ENCODE results near the gene WWTR1.

The WWTR1 gene

GRCh38 chr3:149523512-149524299 lies 134.1 kb downstream of the WWTR1 start:
- DNase-seq: no peak

- DNase-seq: no peak
Observed at GRCh38 chr3:149519912-149520311, 137.9 kb downstream of the WWTR1 start.

GRCh38 chr3:149516920-149517319 lies 140.9 kb downstream of the WWTR1 start:
- DNase-seq: no peak

- DNase-seq: no peak
Observed at GRCh38 chr3:149515249-149515648, 142.6 kb downstream of the WWTR1 start.

GRCh38 chr3:149514471-149514870 lies 143.4 kb downstream of the WWTR1 start:
- DNase-seq: no peak

- DNase-seq: peak; percentile 44
Observed at GRCh38 chr3:149512073-149512782, 145.6 kb downstream of the WWTR1 start.

GRCh38 chr3:149511040-149511626 lies 146.7 kb downstream of the WWTR1 start:
- DNase-seq: no peak

GRCh38 chr3:149510480-149510879 lies 147.3 kb downstream of the WWTR1 start:
- DNase-seq: no peak

GRCh38 chr3:149509526-149509925 lies 148.3 kb downstream of the WWTR1 start:
- DNase-seq: no peak

GRCh38 chr3:149507491-149508324 lies 150.1 kb downstream of the WWTR1 start:
- DNase-seq: no peak

- no peak for DNase-seq
Observed at GRCh38 chr3:149506965-149507364, 150.9 kb downstream of the WWTR1 start.

GRCh38 chr3:149506540-149506939 lies 151.3 kb downstream of the WWTR1 start:
- DNase-seq: no peak

GRCh38 chr3:149502438-149502837 lies 155.4 kb downstream of the WWTR1 start:
- no peak for DNase-seq

GRCh38 chr3:149501524-149501923 lies 156.3 kb downstream of the WWTR1 start:
- no peak for DNase-seq

- DNase-seq: no peak
Observed at GRCh38 chr3:149497966-149498670, 159.7 kb downstream of the WWTR1 start.

GRCh38 chr3:149496891-149497290 lies 160.9 kb downstream of the WWTR1 start:
- no peak for DNase-seq

GRCh38 chr3:149495581-149496125 lies 162.2 kb downstream of the WWTR1 start:
- no peak for DNase-seq

- DNase-seq: no peak
Observed at GRCh38 chr3:149494759-149495580, 162.9 kb downstream of the WWTR1 start.

- peak; percentile 56 for DNase-seq
Observed at GRCh38 chr3:149494022-149494758, 163.6 kb downstream of the WWTR1 start.

- no peak for DNase-seq
Observed at GRCh38 chr3:149493315-149494021, 164.4 kb downstream of the WWTR1 start.

Data from stimulated activated CD4-positive, alpha-beta T cell treated with anti-CD3 and anti-CD28 coated beads, Interleukin-15, amount 100 ng/mL, for 24 hours (primary cell).